ENCODE measurements around the gene TXLNB. TPM values are rescaled to one million over a fixed set of nuclear protein-coding genes. Genes with fewer than 3 reads are reported as not detected.

TXLNB gene
- polyA plus RNA-seq, 2 of the 4 experiments (the other 2 are of a cell fraction) = not detected

DNA sequence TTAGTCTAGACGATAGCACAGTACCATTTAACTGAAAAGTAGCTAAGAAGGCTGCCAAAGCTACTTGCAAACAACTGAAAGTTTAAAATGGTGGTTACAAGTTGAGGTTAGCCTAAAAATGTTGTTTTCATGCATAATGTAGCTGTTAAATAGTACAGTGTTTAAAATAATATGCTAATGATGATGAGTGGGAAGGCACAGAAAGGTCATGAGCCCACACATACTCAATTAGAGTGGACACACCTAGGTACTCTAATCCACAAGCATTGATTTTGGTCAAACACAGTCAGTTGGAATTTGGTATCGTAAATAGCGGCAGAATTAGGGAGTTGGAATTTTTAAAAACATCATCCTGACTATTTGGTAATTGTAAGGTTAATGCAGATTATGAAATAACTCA, 7.0 kb downstream of the TXLNB start:
- no peak for ATAC-seq
- POLR2A ChIA-PET = no interaction called here
- no peak for DNase-seq (ENCODE audit: low read depth in 1 of 2, low spot score in 1 of 2)
- no peak overlapping the region for H3K27ac ChIP-seq
- no peak overlapping the region for H3K4me3 ChIP-seq
- H3K4me1 ChIP-seq = no peaks in the 10 kb centered on the region
- 79% methylated on average over 3 of the region's 3 CpGs for WGBS (ENCODE audit: missing lambda C conversion rate)
- CTCF ChIA-PET = no interaction called here
- no peaks in the 10 kb centered on the region for H3K9me3 ChIP-seq
- no peak for FAIRE-seq
- no peak for TF ChIP-seq BHLHE40 (IDR thresholded peaks at IDR 0.05; ENCODE audit: low read depth, low read length)
- TF ChIP-seq, protein P1, sequence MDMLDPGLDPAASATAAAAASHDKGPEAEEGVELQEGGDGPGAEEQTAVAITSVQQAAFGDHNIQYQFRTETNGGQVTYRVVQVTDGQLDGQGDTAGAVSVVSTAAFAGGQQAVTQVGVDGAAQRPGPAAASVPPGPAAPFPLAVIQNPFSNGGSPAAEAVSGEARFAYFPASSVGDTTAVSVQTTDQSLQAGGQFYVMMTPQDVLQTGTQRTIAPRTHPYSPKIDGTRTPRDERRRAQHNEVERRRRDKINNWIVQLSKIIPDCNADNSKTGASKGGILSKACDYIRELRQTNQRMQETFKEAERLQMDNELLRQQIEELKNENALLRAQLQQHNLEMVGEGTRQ (IDR thresholded peaks at IDR 0.05) = no peak
- TF ChIP-seq MYC (IDR thresholded peaks at IDR 0.05; ENCODE audit: borderline replicate concordance, low read length) = no peak
- TF ChIP-seq POLR2A (IDR thresholded peaks at IDR 0.05; ENCODE audit: low read length) = no peak
- TF ChIP-seq NR3C1 (IDR thresholded peaks at IDR 0.05) = no peak
- TF ChIP-seq PHF8 (IDR thresholded peaks at IDR 0.05; ENCODE audit: borderline replicate concordance, low read depth) = no peak
- TF ChIP-seq SMC3 (IDR thresholded peaks at IDR 0.05) = no peak
- no peak overlapping the region for H3K4me2 ChIP-seq

DNA sequence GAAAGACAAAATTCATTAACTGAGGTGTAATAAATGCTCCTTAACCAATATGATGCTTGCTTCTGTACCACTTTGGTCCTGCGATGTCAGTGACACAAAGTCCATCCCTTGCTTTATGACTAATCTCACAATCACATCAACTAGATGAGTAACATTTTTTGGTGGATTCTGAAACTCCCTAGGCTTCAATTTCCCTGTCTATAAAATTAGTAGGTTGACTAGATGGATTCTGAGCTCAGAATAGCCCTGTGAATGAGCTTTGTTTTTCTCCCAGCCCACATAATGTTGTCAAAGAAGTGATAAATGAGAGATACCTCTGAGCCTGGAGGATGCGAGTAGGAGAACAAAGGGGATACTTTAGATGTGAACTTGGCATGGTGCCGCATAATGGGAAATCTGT, 9.1 kb downstream of the TXLNB start:
- ATAC-seq = no peak
- TF ChIP-seq MYC (IDR thresholded peaks at IDR 0.05; ENCODE audit: borderline replicate concordance, low read length) = no peak
- no peak for TF ChIP-seq ZNF302 (CRISPR knock-in tag; IDR thresholded peaks at IDR 0.05)
- TF ChIP-seq, protein P2, sequence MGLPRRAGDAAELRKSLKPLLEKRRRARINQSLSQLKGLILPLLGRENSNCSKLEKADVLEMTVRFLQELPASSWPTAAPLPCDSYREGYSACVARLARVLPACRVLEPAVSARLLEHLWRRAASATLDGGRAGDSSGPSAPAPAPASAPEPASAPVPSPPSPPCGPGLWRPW (IDR thresholded peaks at IDR 0.05) = no peak
- TF ChIP-seq, protein P3, sequence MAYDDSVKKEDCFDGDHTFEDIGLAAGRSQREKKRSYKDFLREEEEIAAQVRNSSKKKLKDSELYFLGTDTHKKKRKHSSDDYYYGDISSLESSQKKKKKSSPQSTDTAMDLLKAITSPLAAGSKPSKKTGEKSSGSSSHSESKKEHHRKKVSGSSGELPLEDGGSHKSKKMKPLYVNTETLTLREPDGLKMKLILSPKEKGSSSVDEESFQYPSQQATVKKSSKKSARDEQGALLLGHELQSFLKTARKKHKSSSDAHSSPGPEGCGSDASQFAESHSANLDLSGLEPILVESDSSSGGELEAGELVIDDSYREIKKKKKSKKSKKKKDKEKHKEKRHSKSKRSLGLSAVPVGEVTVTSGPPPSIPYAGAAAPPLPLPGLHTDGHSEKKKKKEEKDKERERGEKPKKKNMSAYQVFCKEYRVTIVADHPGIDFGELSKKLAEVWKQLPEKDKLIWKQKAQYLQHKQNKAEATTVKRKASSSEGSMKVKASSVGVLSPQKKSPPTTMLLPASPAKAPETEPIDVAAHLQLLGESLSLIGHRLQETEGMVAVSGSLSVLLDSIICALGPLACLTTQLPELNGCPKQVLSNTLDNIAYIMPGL (CRISPR knock-in tag; IDR thresholded peaks at IDR 0.05; ENCODE audit: borderline replicate concordance) = no peak
- TF ChIP-seq HOXB5 (CRISPR knock-in tag; IDR thresholded peaks at IDR 0.05) = no peak
- no peak for TF ChIP-seq CBX8 (IDR thresholded peaks at IDR 0.05)
- TF ChIP-seq GATA3 (IDR thresholded peaks at IDR 0.05; ENCODE audit: borderline replicate concordance) = no peak
- no peak for TF ChIP-seq EP300 (IDR thresholded peaks at IDR 0.05)
- TF ChIP-seq RNF2 (IDR thresholded peaks at IDR 0.05; ENCODE audit: borderline replicate concordance, low read depth) = no peak
- Histone ChIP-seq H3K4me3 (no peak overlapping the region), H3K4me1 (no peaks in the 10 kb centered on the region), H3K4me2 (no peak overlapping the region), H3K27ac (no peak overlapping the region), H3K9me3 (no peaks in the 10 kb centered on the region)
- POLR2A ChIA-PET = no interaction called here
- 75% methylated on average over 2 of the region's 3 CpGs for WGBS (ENCODE audit: missing lambda C conversion rate)
- CTCF ChIA-PET = no interaction called here
- FAIRE-seq = no peak
- DNase-seq (ENCODE audit: low read depth in 1 of 2, low spot score in 1 of 2) = no peak

DNA sequence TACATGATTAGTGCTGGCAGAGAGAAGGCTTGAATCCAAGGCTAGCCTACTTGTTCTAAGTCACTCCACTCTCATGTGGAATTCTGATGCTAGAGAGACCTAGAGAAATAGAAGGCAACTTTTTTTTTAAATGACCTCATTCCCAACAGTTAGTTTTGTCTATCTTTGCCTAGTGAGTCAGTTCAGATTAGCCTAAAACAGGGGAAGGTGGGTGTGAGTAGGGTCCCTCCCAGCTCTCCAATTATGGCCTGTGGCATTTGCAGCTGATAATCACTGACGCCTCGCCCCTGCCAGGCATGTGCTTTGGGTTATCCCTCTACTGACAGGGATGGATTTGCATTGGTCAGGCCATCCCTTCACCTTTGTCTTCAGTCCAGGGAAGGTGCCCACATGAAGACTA, 13.6 kb downstream of the TXLNB start:
- WGBS (ENCODE audit: missing lambda C conversion rate) = 89% methylated on average over 2 of the region's 2 CpGs
- no peak overlapping the region for H3K27ac ChIP-seq
- DNase-seq (ENCODE audit: low read depth in 1 of 2, low spot score in 1 of 2) = no peak
- no peaks in the 10 kb centered on the region for H3K4me1 ChIP-seq
- TF ChIP-seq NFE2L2 (conservative IDR thresholded peaks at IDR 0.05; ENCODE audit: low read length) (no peak), POLR2A (IDR thresholded peaks at IDR 0.05; ENCODE audit: low read length) (no peak), CEBPB (IDR thresholded peaks at IDR 0.05) (no peak), RCOR1 (IDR thresholded peaks at IDR 0.05; ENCODE audit: low read depth, low read length) (no peak), BHLHE40 (IDR thresholded peaks at IDR 0.05; ENCODE audit: low read depth, low read length) (no peak), SREBF2 (IDR thresholded peaks at IDR 0.05) (no peak), RARB (CRISPR knock-in tag; IDR thresholded peaks at IDR 0.05) (no peak), PHF8 (IDR thresholded peaks at IDR 0.05; ENCODE audit: borderline replicate concordance, low read depth) (no peak), CBX8 (IDR thresholded peaks at IDR 0.05) (no peak), SMC3 (IDR thresholded peaks at IDR 0.05) (no peak), CHD2 (IDR thresholded peaks at IDR 0.05; ENCODE audit: low read length, partially characterized antibody) (no peak), MAFK (IDR thresholded peaks at IDR 0.05; ENCODE audit: partially characterized antibody) (no peak)
- TF ChIP-seq, protein P4, sequence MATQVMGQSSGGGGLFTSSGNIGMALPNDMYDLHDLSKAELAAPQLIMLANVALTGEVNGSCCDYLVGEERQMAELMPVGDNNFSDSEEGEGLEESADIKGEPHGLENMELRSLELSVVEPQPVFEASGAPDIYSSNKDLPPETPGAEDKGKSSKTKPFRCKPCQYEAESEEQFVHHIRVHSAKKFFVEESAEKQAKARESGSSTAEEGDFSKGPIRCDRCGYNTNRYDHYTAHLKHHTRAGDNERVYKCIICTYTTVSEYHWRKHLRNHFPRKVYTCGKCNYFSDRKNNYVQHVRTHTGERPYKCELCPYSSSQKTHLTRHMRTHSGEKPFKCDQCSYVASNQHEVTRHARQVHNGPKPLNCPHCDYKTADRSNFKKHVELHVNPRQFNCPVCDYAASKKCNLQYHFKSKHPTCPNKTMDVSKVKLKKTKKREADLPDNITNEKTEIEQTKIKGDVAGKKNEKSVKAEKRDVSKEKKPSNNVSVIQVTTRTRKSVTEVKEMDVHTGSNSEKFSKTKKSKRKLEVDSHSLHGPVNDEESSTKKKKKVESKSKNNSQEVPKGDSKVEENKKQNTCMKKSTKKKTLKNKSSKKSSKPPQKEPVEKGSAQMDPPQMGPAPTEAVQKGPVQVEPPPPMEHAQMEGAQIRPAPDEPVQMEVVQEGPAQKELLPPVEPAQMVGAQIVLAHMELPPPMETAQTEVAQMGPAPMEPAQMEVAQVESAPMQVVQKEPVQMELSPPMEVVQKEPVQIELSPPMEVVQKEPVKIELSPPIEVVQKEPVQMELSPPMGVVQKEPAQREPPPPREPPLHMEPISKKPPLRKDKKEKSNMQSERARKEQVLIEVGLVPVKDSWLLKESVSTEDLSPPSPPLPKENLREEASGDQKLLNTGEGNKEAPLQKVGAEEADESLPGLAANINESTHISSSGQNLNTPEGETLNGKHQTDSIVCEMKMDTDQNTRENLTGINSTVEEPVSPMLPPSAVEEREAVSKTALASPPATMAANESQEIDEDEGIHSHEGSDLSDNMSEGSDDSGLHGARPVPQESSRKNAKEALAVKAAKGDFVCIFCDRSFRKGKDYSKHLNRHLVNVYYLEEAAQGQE (IDR thresholded peaks at IDR 0.05) = no peak
- TF ChIP-seq, protein P5, sequence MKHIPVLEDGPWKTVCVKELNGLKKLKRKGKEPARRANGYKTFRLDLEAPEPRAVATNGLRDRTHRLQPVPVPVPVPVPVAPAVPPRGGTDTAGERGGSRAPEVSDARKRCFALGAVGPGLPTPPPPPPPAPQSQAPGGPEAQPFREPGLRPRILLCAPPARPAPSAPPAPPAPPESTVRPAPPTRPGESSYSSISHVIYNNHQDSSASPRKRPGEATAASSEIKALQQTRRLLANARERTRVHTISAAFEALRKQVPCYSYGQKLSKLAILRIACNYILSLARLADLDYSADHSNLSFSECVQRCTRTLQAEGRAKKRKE (CRISPR knock-in tag; IDR thresholded peaks at IDR 0.05; ENCODE audit: low read depth) = no peak
- TF ChIP-seq, protein P6, sequence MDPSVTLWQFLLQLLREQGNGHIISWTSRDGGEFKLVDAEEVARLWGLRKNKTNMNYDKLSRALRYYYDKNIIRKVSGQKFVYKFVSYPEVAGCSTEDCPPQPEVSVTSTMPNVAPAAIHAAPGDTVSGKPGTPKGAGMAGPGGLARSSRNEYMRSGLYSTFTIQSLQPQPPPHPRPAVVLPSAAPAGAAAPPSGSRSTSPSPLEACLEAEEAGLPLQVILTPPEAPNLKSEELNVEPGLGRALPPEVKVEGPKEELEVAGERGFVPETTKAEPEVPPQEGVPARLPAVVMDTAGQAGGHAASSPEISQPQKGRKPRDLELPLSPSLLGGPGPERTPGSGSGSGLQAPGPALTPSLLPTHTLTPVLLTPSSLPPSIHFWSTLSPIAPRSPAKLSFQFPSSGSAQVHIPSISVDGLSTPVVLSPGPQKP (IDR thresholded peaks at IDR 0.05; ENCODE audit: low read depth, low read length) = no peak
- TF ChIP-seq, protein P7, sequence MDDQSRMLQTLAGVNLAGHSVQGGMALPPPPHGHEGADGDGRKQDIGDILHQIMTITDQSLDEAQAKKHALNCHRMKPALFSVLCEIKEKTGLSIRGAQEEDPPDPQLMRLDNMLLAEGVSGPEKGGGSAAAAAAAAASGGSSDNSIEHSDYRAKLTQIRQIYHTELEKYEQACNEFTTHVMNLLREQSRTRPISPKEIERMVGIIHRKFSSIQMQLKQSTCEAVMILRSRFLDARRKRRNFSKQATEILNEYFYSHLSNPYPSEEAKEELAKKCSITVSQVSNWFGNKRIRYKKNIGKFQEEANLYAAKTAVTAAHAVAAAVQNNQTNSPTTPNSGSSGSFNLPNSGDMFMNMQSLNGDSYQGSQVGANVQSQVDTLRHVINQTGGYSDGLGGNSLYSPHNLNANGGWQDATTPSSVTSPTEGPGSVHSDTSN (IDR thresholded peaks at IDR 0.05) = no peak
- ChIA-PET POLR2A (no interaction called here), CTCF (no interaction called here)
- ATAC-seq = no peak
- H3K9me3 ChIP-seq = no peaks in the 10 kb centered on the region
- H3K4me3 ChIP-seq = no peak overlapping the region
- H3K4me2 ChIP-seq = no peak overlapping the region
- no peak for FAIRE-seq

Measured in A549 (cell line).